Stimulated activated CD8-positive, alpha-beta memory T cell treated with anti-CD3 and anti-CD28 coated beads, Interleukin-12 subunit alpha, Interleukin-12 subunit beta, amount 100 ng/mL, for 4 hours (primary cell): ENCODE data around the gene GDAP1L1.

Source experiments
- DNase-seq: peaks from one replicate; pipeline ENCODE4 v3.0.0-alpha.2; 2020; ENCODE audit warnings: low read depth

GDAP1L1 gene

GRCh38 chr20:44247131-44247571 lies at the start of gene GDAP1L1:
GDAP1L1 (plus strand) TSS chr20:44247308; CDS start chr20:44247335, 27 bp downstream.
- no peak for DNase-seq

DNA sequence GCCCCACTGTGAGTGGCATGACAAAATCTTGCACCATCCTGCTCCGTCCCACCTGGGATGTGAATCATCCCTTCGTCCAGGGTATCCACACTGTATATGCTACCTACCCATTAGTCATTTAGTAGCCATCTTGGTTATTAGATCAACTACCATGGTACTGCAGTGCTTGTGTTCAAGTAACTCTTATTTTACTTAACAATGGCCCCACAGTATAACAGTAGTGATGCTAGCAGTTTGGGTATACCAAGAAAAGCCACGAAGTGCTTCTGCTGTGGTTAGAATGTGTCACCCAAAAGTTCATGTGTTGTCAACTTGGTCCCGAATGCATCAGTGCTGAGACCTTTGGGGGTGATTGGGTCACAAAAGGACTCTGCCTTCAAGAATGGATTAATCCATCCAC lies 48.2 kb upstream of the GDAP1L1 start:
- no peak for DNase-seq

DNA sequence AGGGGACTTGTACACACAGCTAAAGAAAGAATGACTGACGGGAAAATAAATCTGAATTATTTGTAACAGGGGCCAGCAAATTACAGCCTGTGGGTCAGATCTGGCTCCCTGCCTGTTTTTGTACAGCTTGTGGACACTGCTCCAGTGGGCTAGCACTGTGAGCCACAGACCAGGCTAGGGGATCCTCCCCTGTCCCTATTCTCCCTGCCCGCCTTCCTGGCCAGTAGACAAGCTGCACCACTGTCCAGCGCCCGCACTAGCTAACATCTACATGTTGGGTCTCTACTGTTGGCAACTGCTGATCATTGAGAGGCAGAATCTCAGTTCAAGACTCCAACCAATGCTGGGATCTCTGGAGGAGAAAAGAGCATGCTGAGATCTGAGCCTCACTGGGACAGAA lies 47.2 kb upstream of the GDAP1L1 start:
- DNase-seq = no peak

GRCh38 chr20:44200371-44200770 lies 46.7 kb upstream of the GDAP1L1 start:
- DNase-seq = no peak

DNA sequence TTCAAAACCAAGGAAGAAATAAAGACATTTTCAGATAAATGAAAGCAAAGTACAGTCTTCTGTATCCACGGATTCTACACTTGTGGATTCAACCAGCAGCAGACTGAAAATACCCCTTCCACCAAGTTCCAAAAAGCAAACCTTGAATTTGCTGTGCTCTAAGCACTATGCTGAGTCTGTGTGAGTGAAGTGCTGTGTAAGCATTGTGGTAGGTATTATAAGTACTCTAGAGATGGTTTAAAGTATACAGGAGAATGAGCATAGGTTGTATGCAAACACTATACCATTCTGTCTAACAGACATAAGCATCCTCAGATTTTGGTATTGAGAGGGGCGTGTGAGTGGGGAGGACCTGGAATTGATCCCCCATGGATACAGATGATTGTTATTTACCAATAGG lies 46.1 kb upstream of the GDAP1L1 start:
- DNase-seq = no peak

DNA sequence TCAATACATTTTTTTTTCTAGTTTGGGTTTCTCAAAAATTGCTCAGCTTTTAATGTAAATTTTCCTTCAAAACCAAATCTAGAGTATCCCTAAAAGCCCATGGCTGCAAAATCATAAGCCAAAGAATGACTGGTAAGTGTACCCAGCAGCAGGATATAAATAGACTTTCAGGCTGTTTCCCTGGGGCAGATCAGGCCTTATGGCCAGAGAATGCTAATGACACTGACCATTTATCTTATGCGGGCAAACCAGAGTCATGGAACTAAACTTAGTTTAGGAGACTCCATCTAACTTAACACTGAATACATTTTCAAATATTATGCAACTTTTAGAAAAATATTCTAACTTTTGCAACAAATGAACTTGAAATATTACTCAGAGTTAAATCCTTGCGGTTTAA lies 43.9 kb upstream of the GDAP1L1 start:
- DNase-seq = no peak

DNA sequence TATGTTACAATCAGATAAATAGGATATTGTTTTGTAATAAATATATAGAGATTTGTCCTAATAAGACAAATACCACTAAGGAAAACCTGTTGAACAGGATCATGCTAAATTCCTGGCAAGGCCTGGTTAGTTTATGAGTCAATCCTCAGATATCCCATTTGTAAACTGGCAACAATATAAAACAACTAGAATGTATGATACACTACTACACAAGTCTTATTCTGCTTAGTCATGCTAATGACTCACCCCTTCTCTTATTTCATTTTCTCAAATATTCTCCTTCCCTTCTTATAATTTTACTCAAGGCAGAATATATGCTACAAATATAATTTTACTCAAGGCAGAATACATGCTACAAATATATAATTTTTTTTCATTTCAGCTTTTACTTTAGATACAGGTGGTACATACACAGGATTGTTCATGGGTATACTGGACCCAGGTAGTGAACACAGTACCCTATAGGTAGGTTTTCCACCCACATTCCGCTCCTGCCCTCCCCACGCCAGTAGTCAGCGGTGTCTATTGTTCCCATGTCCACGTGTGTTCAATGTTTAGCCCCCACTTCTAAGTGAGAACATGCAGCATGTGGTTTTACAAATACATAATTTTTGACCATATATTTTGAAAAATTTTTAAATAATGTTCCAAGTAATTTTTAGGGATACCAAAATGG lies 42.8 kb upstream of the GDAP1L1 start:
- DNase-seq = no peak

GRCh38 chr20:44204832-44205215 lies 42.3 kb upstream of the GDAP1L1 start:
- no peak for DNase-seq

DNA sequence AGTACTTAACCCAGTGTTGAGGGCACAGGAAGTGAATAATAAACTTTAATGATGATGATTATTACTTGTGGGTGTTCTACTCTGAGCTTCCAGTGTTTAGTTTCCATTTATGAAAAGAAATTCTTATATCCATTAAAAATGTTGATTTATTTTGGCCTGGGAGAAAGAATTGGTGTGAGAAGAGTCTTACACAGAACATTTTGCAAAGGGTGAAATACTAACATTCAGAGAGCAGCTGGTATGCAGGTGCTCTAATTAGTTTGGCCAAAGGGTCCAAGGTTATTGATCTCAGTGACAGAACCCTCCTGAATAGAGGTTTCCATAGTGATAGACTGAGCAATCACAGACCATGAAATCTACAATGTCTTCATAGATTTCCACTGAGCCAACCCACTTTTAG lies 41.0 kb upstream of the GDAP1L1 start:
- no peak for DNase-seq

- no peak for DNase-seq
Measured at GRCh38 chr20:44207126-44207723, 39.9 kb upstream of the GDAP1L1 start.

- no peak for DNase-seq
Measured at GRCh38 chr20:44208165-44208564, 38.9 kb upstream of the GDAP1L1 start.

DNA sequence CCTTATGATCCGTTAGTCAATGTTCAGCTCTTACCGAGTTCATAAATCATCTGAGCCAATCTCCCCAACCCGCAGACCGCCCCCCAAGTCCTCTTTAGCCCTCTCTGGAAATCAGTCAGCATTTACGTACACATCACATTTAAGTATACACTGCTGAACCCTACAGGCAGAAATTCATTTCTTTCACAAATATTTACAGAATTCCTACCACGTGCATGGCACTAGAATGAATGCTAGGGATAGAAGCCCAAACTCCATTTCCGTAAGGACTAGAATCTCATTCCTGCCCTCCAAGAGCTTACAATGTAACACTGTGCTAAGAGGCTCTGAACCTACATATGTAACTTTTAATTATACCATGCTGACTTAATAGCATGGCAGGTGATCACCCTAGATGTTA lies 38.3 kb upstream of the GDAP1L1 start:
- DNase-seq = no peak

- no peak for DNase-seq
Measured at GRCh38 chr20:44209686-44210405, 37.3 kb upstream of the GDAP1L1 start.

DNA sequence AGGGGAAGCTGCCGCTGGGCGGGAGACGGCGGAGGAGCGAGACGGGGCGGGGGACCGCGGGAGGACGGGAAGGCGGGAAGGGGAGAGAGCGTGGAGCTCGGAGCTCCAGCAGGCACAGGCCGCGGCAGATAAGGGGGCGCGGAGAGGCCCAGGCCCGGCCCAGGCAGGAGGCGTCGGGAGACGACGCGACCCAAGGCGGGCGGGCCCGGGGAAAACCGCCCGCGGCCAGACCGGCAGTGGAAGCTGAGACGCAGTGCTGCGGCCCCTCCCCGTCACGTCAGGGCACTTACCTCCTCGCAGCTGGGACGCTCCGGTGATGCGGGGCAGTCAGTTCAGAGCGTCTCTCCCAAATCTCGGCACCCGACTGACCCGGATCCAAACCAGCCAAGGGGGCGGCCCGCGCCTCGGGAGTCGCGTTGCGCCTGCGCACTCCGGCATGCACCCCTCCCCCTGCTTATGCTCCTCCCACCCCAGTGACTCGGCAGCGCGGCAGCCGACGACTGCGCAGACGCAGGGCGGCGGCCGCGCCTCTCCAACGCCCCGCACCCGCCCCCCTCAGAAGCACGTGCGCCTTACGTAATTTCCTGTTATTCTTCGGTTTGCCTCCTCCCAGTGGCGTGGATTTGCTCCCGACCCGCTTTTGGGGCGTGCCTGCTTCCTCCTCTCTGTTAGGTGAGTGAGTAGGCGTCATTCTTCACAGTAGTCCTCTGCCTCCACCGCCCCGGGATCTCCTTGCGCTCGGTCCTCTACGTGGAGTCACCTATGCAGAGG lies 36.5 kb upstream of the GDAP1L1 start, which contains the start of gene OSER1:
Gene OSER1, minus strand, starts transcription at position 366 of the 771 bp plus-strand sequence. CDS start 3,814 bp downstream, outside the sequence.
- peak; percentile 97 for DNase-seq

GRCh38 chr20:44211177-44212039 lies 35.7 kb upstream of the GDAP1L1 start:
- DNase-seq = no peak

DNA sequence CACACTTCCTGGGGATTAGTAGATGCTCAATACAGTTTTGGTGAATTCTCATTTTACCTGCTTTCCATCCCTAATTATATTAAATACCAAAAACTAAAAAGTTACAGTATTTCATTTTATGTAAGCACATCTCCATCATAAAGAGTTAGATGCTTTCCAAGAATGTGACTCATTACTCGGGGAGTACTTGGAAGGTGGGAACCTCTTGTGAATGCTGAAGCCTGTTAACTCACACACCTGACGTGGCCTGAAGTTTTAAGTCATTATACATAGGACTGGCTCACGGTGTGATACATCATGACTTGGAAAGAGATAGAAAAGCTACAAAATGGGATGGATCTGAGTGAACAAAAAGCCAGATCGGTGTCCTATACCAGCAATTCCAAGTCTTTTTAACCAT lies 34.3 kb upstream of the GDAP1L1 start:
- no peak for DNase-seq

GRCh38 chr20:44215125-44215524 lies 32.0 kb upstream of the GDAP1L1 start:
- DNase-seq = peak; percentile 42

- DNase-seq = no peak
Measured at GRCh38 chr20:44217342-44218092, 29.6 kb upstream of the GDAP1L1 start.

DNA sequence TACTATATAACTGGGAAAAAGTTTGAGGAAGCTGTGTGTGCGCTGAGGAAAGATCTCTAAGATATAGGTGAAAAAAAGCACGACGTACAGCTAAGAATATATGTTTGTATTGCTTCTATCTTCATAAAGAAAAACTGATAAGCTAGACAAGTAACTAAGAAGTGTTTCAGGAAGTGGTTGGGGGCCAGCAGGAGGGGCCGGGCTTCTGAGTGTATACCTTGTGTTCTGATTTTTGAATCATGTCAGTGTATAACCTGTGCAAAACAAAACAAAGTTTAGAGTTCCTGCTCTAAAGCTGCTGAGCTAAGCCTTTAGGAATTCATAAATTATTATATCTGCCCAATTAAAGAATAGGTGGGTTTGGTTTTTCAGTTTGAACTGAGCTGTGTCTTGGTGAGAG lies 28.7 kb upstream of the GDAP1L1 start:
- no peak for DNase-seq

GRCh38 chr20:44219170-44219730 lies 27.9 kb upstream of the GDAP1L1 start:
- DNase-seq = no peak
